Astrocyte (in vitro differentiated cells and primary cell): Measurements from ENCODE around the gene MCL1. TPM values are rescaled to one million over a fixed set of nuclear protein-coding genes. Genes with fewer than 3 reads are reported as not detected.

ENCODE experiments used
- DNase-seq: peaks from one replicate; pipeline ENCODE4 v3.0.0-alpha.2; 2010; ENCODE audit warnings: low read depth
- FAIRE-seq: peaks from 2 replicates; lab custom pipeline; 2011; peaks lifted over from hg19 to GRCh38; lab: Jason Lieb, UNC
- H2AFZ ChIP-seq: 2 replicates; pipeline ENCODE4 v1.6.0; 2012; ENCODE audit warnings: low read depth, low read length, inconsistent platforms
- H3K27ac ChIP-seq: 2 replicates; pipeline ENCODE4 v1.5.1; 2011; ENCODE audit warnings: low read depth, low read length, inconsistent platforms
- H3K27me3 ChIP-seq: 2 replicates; pipeline ENCODE4 v1.6.0; 2011; ENCODE audit warnings: low read length, inconsistent platforms; ENCODE audit not compliant: insufficient read depth
- H3K36me3 ChIP-seq: 2 replicates; pipeline ENCODE4 v1.5.1; 2011; ENCODE audit warnings: low read length, inconsistent platforms; ENCODE audit not compliant: insufficient read depth
- H3K4me1 ChIP-seq: 2 replicates; pipeline ENCODE4 v1.5.1; 2011; ENCODE audit warnings: low read length, inconsistent platforms; ENCODE audit not compliant: insufficient read depth
- H3K4me2 ChIP-seq: 2 replicates; pipeline ENCODE4 v1.6.0; 2012; ENCODE audit warnings: low read length, inconsistent platforms
- H3K4me3 ChIP-seq: 2 replicates; pipeline ENCODE4 v1.5.1; 2011; ENCODE audit warnings: low read depth, mild to moderate bottlenecking, low read length, inconsistent platforms; ENCODE audit not compliant: insufficient read depth
- H3K79me2 ChIP-seq: 2 replicates; pipeline ENCODE4 v1.6.0; 2012; ENCODE audit warnings: mild to moderate bottlenecking, low read length, inconsistent platforms; ENCODE audit not compliant: insufficient read depth
- H3K9ac ChIP-seq: 2 replicates; pipeline ENCODE4 v1.6.0; 2012; ENCODE audit warnings: mild to moderate bottlenecking, low read length, inconsistent platforms
- H3K9me3 ChIP-seq: 2 replicates; pipeline ENCODE4 v1.5.1; 2012; ENCODE audit warnings: low read depth, mild to moderate bottlenecking, low read length, inconsistent platforms; ENCODE audit not compliant: insufficient read depth
- H4K20me1 ChIP-seq: 2 replicates; pipeline ENCODE4 v1.6.0; 2012; ENCODE audit warnings: low read length, inconsistent platforms; ENCODE audit not compliant: insufficient read depth
- H3K27ac Mint-ChIP-seq: one replicate; pipeline ENCODE4 v1.8.0; 2021; ENCODE audit warnings: mild to moderate bottlenecking, mixed read lengths; ENCODE audit not compliant: unreplicated experiment
- H3K27me3 Mint-ChIP-seq: one replicate; pipeline ENCODE4 v1.8.0; 2021; ENCODE audit warnings: low read depth, mixed read lengths; ENCODE audit not compliant: unreplicated experiment
- H3K36me3 Mint-ChIP-seq: one replicate; pipeline ENCODE4 v1.8.0; 2021; ENCODE audit warnings: low read depth, mixed read lengths; ENCODE audit not compliant: unreplicated experiment
- H3K4me1 Mint-ChIP-seq: one replicate; pipeline ENCODE4 v1.8.0; 2021; ENCODE audit warnings: low read depth, mixed read lengths; ENCODE audit not compliant: unreplicated experiment
- H3K4me3 Mint-ChIP-seq: one replicate; pipeline ENCODE4 v1.8.0; 2021; ENCODE audit warnings: mild to moderate bottlenecking, moderate library complexity, mixed read lengths; ENCODE audit not compliant: unreplicated experiment
- H3K9me3 Mint-ChIP-seq: one replicate; pipeline ENCODE4 v1.8.0; 2021; ENCODE audit warnings: mild to moderate bottlenecking, mixed read lengths; ENCODE audit not compliant: unreplicated experiment
- CTCF ChIP-seq: IDR thresholded peaks from 2 replicates; pipeline ENCODE4 v1.5.1; 2011; ENCODE audit warnings: low read depth, mild to moderate bottlenecking, inconsistent platforms, low read length, moderate library complexity; ENCODE audit not compliant: insufficient read depth
- EZH2 ChIP-seq: IDR thresholded peaks from 2 replicates; pipeline ENCODE4 v1.6.1; 2012; ENCODE audit warnings: mild to moderate bottlenecking, low read length, inconsistent platforms; ENCODE audit not compliant: insufficient read depth
- total RNA-seq: library from RNA; stranded (reverse); gene quantifications from 2 replicates; pipeline ENCODE4 v1.2.1, GENCODE V29; 2021

MCL1 gene
- total RNA-seq, 1 donor from 2014 or later = 210 TPM

GRCh38 chr1:150549496-150550221 lies 29.8 kb downstream of the MCL1 start:
- Histone ChIP-seq H2AFZ (no peak overlapping the region), H3K4me1 (peaks cover 14% of the 10 kb centered on the region), H3K27me3 (no peaks in the 10 kb centered on the region), H3K9ac (peak overlapping the region; percentile 59), H4K20me1 (no peaks in the 10 kb centered on the region), H3K27ac (no peak overlapping the region), H3K4me3 (peak overlapping the region; percentile 28), H3K9me3 (no peaks in the 10 kb centered on the region), H3K36me3 (no peaks in the 10 kb centered on the region), H3K4me2 (peak overlapping the region; percentile 88), H3K79me2 (no peaks in the 10 kb centered on the region)
- H3K27me3 Mint-ChIP-seq = no peaks in the 10 kb centered on the region
- DNase-seq (no peak), FAIRE-seq (no peak)
- no peaks in the 10 kb centered on the region for H3K36me3 Mint-ChIP-seq
- no peak for TF ChIP-seq EZH2
- TF ChIP-seq CTCF = no peak
- no peaks in the 10 kb centered on the region for H3K9me3 Mint-ChIP-seq
- peak overlapping the region; percentile 80 for H3K4me3 Mint-ChIP-seq
- peaks cover 14% of the 10 kb centered on the region for H3K4me1 Mint-ChIP-seq
- peak overlapping the region; percentile 75 for H3K27ac Mint-ChIP-seq

GRCh38 chr1:150548632-150549495 lies 30.5 kb downstream of the MCL1 start, which contains the start of gene ADAMTSL4:
Gene ADAMTSL4 (plus strand): TSS chr1:150549408. CDS start chr1:150552289, 2,881 bp downstream.
- H3K27ac Mint-ChIP-seq = peak within 1 kb of the TSS; percentile 80
- Histone ChIP-seq H3K79me2 (no peaks in the 10 kb centered on the region), H2AFZ (peak within 1 kb of the TSS; percentile 57), H3K9me3 (no peaks in the 10 kb centered on the region), H3K4me2 (peak within 1 kb of the TSS; percentile 88), H4K20me1 (no peaks in the 10 kb centered on the region), H3K36me3 (no peaks in the 10 kb centered on the region), H3K27ac (peak within 1 kb of the TSS; percentile 21), H3K9ac (peak within 1 kb of the TSS; percentile 72), H3K4me3 (peak within 1 kb of the TSS; percentile 54), H3K27me3 (no peaks in the 10 kb centered on the region), H3K4me1 (peaks cover 14% of the 10 kb centered on the region)
- TF ChIP-seq EZH2 = no peak
- TF ChIP-seq CTCF = no peak
- no peaks in the 10 kb centered on the region for H3K27me3 Mint-ChIP-seq
- no peak for FAIRE-seq
- peaks cover 14% of the 10 kb centered on the region for H3K4me1 Mint-ChIP-seq
- peak; percentile 74 for DNase-seq
- H3K4me3 Mint-ChIP-seq = peak within 1 kb of the TSS; percentile 83
- H3K9me3 Mint-ChIP-seq = no peaks in the 10 kb centered on the region
- H3K36me3 Mint-ChIP-seq = no peaks in the 10 kb centered on the region
